GM19023 (cell line): ENCODE measurements around the gene POLE.

Experiments used
- ATAC-seq: cut with Tn5 transposase; IDR thresholded peaks from one replicate; pipeline ENCODE4 v1.9.1; 2021; ENCODE audit warnings: mild to moderate bottlenecking, moderate library complexity; ENCODE audit not compliant: unreplicated experiment

POLE gene

DNA sequence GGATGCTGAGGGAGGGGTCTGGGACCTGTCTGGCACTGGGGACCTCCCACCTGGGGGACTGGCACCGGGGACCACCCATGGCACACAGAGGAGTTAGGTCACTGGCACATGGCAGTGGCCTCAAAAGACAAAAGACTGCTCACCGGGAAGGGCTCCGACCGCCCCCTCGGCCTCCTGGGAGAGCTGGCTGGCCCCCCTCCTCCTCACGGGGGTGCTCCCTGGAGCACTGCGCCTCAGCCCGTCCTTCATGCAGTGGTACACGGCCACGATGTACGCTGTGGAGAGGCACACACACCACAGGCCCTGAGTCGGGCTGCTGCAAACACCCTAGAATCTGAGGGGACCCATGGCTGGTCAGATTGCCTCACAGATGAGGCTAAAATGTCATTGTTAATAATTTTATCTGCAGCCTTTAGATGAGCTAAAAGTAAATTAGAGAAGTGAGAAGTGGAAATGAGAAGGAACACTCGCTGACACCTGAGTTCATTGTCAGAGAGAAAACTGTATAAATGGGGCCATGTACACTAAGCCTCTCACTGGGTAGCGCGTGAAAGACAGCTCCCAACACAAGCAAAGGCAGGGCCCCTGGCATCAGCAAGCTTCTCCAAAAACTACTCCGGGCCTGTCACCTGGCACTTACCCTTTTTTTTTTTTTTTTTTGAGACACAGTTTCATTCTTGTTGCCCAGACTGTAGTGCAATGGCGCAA lies 54.5 kb downstream of the POLE start:
- no peak for ATAC-seq

GRCh38 chr12:132631666-132632065 lies 55.5 kb downstream of the POLE start:
- no peak for ATAC-seq

DNA sequence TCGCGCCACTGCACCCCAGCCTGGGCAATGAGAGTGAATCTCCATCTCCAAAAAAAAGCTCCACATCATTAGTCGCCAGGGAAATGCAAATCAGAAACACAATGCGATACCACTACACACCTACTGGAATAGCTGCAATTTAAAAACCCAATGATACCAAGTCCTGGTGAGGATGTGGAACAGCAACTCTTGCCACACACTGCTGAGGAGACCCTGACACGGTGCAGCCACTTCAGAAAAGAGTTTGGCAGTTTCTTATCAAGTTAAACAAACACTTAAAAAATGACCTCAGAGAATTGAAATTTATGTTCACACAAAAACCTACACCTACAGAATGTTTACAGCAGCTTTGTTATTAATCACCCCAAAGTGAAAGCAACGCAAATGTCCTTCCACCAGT lies 56.5 kb downstream of the POLE start:
- ATAC-seq = no peak

- ATAC-seq = no peak
Measured at GRCh38 chr12:132629330-132629729, 57.8 kb downstream of the POLE start.

DNA sequence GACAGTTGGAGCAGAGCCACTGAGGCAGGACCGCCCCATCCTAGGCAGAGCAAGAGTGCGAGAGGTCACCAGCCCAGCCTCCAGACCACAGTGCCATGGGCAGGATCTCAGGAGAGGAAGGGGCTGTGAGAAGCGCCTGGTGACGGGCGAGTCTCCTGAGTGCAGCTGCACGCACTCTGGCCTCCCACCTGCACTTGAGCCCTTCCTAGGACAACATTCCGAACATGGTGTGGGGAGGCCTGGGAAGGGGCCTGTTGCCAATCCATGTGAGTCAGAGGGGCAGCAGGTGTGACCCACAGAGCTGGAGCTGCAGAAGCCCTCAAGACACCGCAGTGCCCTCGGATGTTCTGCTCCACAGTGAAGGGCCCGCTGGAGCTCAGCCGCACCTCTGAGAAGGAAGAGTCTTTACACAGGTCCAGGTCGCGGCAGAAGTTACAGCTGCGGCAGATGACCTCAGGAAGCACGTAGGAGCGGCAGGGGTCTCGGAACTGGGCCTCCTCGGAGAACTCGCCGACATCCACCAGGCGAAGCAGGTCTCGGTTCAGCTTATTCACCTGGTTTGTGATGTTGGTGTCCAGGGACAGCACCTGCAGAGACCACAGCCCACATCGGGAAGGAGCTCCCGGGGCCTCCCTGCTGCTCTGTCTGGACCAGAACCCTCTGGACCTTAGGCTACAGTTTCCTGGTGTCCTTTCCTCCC lies 61.3 kb downstream of the POLE start:
- no peak for ATAC-seq

DNA sequence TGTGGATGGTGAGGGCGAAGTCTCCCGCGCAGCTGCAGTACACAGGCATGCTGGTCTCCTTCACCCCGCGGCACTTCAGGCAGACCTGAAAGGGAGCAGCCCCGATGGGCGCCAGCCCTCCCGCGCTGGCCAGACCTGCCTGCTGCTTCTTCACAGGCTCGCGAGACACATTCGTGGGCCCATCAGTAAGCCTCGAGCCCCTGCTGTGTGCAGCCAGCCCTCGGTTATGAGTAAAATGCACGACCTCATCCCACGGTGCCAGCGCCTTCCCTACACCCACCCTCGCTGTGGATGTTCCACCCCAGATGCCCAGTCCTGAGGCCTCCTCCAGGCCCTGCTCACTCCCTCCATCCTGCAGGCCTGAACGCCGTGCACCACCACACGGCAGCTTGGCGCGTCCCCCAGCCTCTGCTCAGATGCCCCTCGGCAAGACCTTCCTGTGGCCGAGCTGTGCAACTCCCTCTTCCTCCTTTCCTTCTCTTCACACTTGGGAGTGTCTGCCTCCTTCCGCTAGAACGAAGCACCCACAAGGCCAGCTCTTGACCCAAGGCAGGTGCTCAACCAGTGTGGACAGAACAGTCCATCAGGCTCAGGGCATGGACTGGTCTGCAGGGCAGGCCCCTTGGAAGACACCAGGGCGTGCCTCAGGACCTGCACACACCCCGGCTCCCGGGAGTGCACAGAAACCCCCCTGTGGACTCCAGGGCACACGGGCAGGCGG lies 62.1 kb downstream of the POLE start:
- no peak for ATAC-seq

GRCh38 chr12:132624186-132624855 lies 62.8 kb downstream of the POLE start:
- no peak for ATAC-seq

DNA sequence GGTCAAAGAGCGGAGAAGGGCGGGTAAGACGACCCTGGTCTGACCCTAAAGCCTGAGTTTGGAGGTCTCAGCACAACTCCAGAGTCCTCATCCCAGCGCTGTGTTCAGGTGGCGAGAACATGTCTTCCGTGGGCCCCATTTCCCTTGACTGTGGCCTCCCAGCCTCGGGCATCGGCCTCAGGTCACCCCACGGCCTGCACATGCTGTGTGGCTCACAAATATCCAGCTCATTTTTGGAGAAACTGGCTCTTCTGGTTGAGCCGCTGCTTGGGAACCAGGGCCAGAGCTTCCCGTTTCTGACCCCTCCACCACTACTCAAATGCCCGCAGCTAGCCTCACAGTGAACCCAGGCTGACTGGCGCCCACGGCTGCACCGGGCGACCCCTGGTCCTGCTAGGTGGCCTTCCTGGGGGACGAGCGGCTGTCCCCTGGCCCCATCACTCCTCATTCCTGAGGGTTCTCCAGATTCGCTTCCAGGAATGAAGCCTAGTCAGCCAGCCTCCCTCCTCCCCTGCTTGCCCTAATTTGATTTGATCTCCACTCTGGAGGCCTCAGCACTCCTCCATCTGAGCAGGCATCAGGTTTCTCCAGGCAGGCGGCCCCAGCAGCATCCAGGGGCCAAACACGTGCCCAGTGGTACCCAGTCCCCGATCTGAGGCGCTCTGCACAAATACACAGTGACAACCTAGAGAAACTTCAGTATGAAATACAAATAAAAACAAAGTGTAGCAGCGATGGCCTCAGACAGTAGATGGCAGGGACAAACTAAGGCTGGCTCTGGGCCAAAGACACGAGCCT lies 63.9 kb downstream of the POLE start:
- no peak for ATAC-seq

- no peak for ATAC-seq
Measured at GRCh38 chr12:132622437-132623071, 64.6 kb downstream of the POLE start.

DNA sequence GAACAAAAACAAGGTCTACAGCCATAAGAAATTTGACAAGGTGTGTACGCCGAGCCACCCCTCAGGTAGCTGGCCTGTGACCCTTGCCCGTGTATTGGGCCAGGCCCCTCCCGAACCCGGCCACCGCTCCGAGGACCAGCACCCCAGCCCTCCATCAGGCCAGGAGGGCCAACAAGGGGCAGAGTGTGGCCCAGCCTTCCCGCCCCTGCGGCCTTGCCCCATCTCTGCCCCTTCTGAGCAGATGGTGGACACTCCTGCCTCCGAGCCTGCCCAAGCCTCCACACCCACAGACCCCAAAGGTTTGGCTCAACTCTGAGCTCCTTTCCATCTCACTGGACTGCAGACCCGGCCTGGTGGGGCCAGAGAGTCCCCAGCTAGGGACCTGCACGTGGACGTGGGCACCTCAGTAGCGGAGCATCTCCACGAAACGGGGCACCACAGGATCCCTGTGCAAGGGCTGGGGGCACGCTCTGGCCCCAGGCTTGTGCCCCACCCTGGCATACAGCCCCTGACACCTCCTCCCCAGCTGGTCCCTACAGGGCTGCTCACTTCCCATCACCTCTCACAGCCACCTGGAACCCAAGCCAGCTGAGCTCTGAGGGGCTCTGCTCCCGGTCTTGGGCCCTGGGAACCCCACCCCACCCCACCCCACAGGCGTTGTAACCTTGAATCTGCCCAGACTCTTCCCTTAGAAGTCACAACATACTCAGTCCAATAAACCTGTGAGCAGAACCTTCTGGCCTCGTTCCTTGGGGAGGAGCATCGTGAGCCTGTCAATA lies 65.3 kb downstream of the POLE start:
- no peak for ATAC-seq

GRCh38 chr12:132620899-132621656 lies 66.1 kb downstream of the POLE start:
- ATAC-seq = no peak

DNA sequence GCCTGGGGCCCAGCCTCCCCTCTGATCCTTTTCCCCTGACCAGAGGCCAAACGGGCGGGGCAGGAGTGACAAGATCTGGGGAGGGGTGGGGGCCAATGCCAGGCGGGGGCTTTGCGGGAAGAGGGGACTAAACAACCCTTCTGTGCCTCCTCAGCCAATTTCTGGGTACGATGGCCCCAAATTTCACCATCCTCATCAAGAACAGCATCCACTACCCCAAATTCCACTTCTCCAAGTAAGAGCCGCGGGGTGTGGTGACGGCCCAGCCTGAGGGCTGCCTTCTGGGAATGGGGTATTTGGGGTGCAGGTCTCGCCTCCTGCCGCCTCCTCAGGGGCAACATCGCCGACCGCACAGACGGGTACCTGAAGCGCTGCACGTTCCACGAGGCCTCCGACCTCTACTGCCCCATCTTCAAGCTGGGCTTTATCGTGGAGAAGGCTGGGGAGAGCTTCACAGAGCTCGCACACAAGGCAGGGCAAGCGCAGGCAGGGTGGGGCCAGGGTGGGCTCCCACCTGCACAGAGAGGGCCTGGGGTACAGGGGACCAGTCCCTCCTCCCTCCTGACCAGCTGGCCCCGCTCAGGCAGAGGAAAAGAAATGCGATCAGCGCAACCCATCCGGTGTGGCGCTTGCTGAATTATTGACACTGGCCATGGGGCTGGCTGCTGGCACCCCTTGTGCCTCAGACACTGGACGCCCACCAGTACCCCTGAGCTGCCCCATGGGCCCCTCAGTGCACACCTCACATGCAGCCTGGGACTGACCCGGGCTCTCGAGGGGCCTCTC lies 66.8 kb downstream of the POLE start:
- ATAC-seq = no peak

DNA sequence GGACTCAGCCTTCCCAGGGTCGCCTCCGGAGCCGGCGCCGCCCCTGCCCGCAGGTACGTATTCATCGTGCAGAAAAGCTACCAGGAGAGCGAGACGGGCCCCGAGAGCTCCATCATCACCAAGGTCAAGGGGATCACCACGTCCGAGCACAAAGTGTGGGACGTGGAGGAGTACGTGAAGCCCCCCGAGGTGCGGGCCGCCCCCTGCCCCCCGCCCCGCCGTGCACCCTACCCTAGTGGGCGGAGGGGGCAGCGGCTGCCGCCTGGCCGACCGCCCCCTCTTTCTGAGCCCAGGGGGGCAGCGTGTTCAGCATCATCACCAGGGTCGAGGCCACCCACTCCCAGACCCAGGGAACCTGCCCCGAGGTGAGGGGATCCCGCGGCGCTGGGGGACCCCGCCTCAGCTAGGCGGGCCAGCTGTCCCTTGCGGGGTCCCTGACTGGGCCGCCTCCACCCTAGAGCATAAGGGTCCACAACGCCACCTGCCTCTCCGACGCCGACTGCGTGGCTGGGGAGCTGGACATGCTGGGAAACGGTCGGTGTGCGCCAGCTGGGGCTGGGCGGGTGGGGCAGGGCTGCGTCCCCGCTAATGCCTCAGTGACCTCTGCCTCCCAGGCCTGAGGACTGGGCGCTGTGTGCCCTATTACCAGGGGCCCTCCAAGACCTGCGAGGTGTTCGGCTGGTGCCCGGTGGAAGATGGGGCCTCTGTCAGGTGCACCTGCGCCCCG lies 67.6 kb downstream of the POLE start:
- ATAC-seq = no peak

- ATAC-seq = no peak
Measured at GRCh38 chr12:132619071-132619385, 68.1 kb downstream of the POLE start.

DNA sequence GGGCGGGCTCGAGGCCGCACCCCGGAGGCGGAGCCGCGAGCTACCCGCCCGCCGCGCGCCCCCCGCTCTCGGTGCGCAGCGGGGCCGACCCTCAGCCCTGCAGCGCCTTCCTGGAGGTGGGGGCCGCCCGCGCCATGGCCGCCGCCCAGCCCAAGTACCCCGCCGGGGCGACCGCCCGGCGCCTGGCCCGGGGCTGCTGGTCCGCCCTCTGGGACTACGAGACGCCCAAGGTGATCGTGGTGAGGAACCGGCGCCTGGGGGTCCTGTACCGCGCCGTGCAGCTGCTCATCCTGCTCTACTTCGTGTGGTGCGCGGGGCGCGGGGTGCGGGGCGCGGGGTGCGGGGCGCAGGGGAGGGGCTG lies 68.5 kb downstream of the POLE start, which contains the start of gene P2RX2:
Gene P2RX2, plus strand, starts transcription at position 94 of the 361 bp plus-strand sequence. Its CDS starts 41 bp downstream, at position 135.
- ATAC-seq = no peak

GRCh38 chr12:132617822-132618682 lies 69.1 kb downstream of the POLE start:
- ATAC-seq = no peak
